DOHH2 (cell line): ENCODE data around the gene PAX2.

Experiments
- EZH2phosphoT487 ChIP-seq: fragments of 200-600 bp; sonication (generic); IDR thresholded peaks from 2 replicates; pipeline ENCODE4 v1.6.1; 2017; ENCODE audit warnings: borderline replicate concordance, mild to moderate bottlenecking, antibody characterized with exemption, low read length, moderate library complexity, mixed read lengths
- TF ChIP-seq, protein P1 (sequence below): fragments of 200-600 bp; sonication (generic); IDR thresholded peaks from one replicate; pipeline ENCODE4 v1.5.1; 2014; ENCODE audit warnings: antibody characterized with exemption, mild to moderate bottlenecking, low read depth, low read length; ENCODE audit not compliant: poor library complexity, severe bottlenecking

DNA sequence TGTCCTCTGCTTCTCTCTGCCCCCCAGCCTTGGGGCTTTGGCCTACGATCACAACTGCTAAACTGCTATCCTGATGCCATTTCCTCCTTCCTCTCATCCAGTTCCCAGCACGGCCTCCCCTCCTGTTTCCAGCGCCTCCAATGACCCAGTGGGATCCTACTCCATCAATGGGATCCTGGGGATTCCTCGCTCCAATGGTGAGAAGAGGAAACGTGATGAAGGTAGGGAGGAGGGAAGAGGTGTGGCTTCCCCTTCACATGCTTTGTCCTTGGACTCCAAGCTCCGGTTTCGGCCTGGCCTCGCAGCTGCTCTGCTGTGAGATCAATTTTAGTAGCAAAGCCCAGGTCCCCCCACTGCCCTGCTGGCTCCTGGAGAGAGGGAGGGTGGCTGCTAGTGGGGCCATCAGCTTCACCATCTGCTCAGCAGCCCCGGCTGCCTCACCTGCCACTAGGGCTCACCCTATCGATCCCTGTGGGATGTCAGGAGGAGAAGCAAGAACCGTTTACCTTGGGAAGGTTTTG lies 35.8 kb downstream of the PAX2 start:
- TF ChIP-seq, protein P1, sequence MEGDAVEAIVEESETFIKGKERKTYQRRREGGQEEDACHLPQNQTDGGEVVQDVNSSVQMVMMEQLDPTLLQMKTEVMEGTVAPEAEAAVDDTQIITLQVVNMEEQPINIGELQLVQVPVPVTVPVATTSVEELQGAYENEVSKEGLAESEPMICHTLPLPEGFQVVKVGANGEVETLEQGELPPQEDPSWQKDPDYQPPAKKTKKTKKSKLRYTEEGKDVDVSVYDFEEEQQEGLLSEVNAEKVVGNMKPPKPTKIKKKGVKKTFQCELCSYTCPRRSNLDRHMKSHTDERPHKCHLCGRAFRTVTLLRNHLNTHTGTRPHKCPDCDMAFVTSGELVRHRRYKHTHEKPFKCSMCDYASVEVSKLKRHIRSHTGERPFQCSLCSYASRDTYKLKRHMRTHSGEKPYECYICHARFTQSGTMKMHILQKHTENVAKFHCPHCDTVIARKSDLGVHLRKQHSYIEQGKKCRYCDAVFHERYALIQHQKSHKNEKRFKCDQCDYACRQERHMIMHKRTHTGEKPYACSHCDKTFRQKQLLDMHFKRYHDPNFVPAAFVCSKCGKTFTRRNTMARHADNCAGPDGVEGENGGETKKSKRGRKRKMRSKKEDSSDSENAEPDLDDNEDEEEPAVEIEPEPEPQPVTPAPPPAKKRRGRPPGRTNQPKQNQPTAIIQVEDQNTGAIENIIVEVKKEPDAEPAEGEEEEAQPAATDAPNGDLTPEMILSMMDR = no peak
- no peak for TF ChIP-seq EZH2phosphoT487
